ACC112 (cell line): ENCODE results near the gene BCAP31.
A peak's percentile ranks its signal among the peaks of the same experiment; 100 is the strongest.

Source experiments
- H2AFZ ChIP-seq: fragments of 200-600 bp; sonication (generic); one replicate; pipeline ENCODE4 v1.6.0; 2017; ENCODE audit warnings: antibody characterized with exemption, low read length; ENCODE audit not compliant: unreplicated experiment
- H3K27ac ChIP-seq: fragments of 200-600 bp; sonication (generic); 2 replicates; pipeline ENCODE4 v1.5.1; 2014; ENCODE audit warnings: low read depth, mild to moderate bottlenecking, antibody characterized with exemption, low read length, moderate library complexity
- H3K27me3 ChIP-seq: fragments of 200-600 bp; sonication (generic); 2 replicates; pipeline ENCODE4 v1.6.1; 2014; ENCODE audit warnings: mild to moderate bottlenecking, antibody characterized with exemption, low read length, moderate library complexity, mixed read lengths; ENCODE audit not compliant: insufficient read depth
- H3K36me3 ChIP-seq: fragments of 200-600 bp; sonication (generic); 2 replicates; pipeline ENCODE4 v1.6.1; 2016; ENCODE audit warnings: mild to moderate bottlenecking, antibody characterized with exemption, low read length, moderate library complexity, mixed read lengths; ENCODE audit not compliant: insufficient read depth
- H3K4me1 ChIP-seq: fragments of 200-600 bp; sonication (generic); one replicate; pipeline ENCODE4 v1.6.1; 2016; ENCODE audit warnings: low read length, mixed read lengths; ENCODE audit not compliant: insufficient read depth, unreplicated experiment, control insufficient read depth
- H3K4me3 ChIP-seq: fragments of 200-600 bp; sonication (generic); 2 replicates; pipeline ENCODE4 v1.5.1; 2014; ENCODE audit warnings: mild to moderate bottlenecking, low read depth, low read length
- H3K79me2 ChIP-seq: fragments of 200-600 bp; sonication (generic); one replicate; pipeline ENCODE4 v1.6.0; 2016; ENCODE audit warnings: low read length; ENCODE audit not compliant: control insufficient read depth, unreplicated experiment, insufficient read depth

The BCAP31 gene

GRCh38 chrX:153724252-153725038 is at the start of gene BCAP31, which contains the start of gene ABCD1:
Gene BCAP31 (minus strand): TSS chrX:153724387. CDS start chrX:153723244, 1,143 bp downstream.
Gene ABCD1 (plus strand): TSS chrX:153724856. CDS start chrX:153725267, 411 bp downstream.
- Histone ChIP-seq H3K27ac (peak within 1 kb of the TSS; percentile 74), H2AFZ (peak within 1 kb of the TSS; percentile 7), H3K36me3 (peaks cover 6% of the 10 kb centered on the region; the same call in 1 of the 2 replicates), H3K79me2 (peaks cover 34% of the 10 kb centered on the region), H3K27me3 (no peaks in the 10 kb centered on the region), H3K4me3 (peak within 1 kb of the TSS; percentile 80), H3K4me1 (peaks cover 25% of the 10 kb centered on the region)

GRCh38 chrX:153773218-153773611 is 49.0 kb upstream of the BCAP31 start:
- no peak overlapping the region for H2AFZ ChIP-seq
- no peaks in the 10 kb centered on the region for H3K79me2 ChIP-seq
- no peaks in the 10 kb centered on the region for H3K27me3 ChIP-seq
- H3K4me1 ChIP-seq, result no peaks in the 10 kb centered on the region
- no peak overlapping the region for H3K4me3 ChIP-seq
- no peaks in the 10 kb centered on the region for H3K36me3 ChIP-seq
- H3K27ac ChIP-seq, result no peak overlapping the region

GRCh38 chrX:153772316-153773217 is 48.4 kb upstream of the BCAP31 start:
- Histone ChIP-seq H3K4me1 (no peaks in the 10 kb centered on the region), H3K27ac (no peak overlapping the region), H3K36me3 (no peaks in the 10 kb centered on the region), H3K79me2 (no peaks in the 10 kb centered on the region), H3K27me3 (no peaks in the 10 kb centered on the region), H3K4me3 (no peak overlapping the region), H2AFZ (no peak overlapping the region)

GRCh38 chrX:153771415-153772315 is 47.5 kb upstream of the BCAP31 start:
- no peaks in the 10 kb centered on the region for H3K27me3 ChIP-seq
- no peaks in the 10 kb centered on the region for H3K79me2 ChIP-seq
- H3K4me1 ChIP-seq, result no peaks in the 10 kb centered on the region
- no peak overlapping the region for H3K27ac ChIP-seq
- H2AFZ ChIP-seq, result no peak overlapping the region
- no peak overlapping the region for H3K4me3 ChIP-seq
- H3K36me3 ChIP-seq, result no peaks in the 10 kb centered on the region

- H3K36me3 ChIP-seq, result no peaks in the 10 kb centered on the region
- H3K4me1 ChIP-seq, result no peaks in the 10 kb centered on the region
- no peak overlapping the region for H2AFZ ChIP-seq
- no peak overlapping the region for H3K4me3 ChIP-seq
- H3K27me3 ChIP-seq, result no peaks in the 10 kb centered on the region
- H3K27ac ChIP-seq, result no peak overlapping the region
- H3K79me2 ChIP-seq, result no peaks in the 10 kb centered on the region
Observed at GRCh38 chrX:153770601-153771414, 46.6 kb upstream of the BCAP31 start.

GRCh38 chrX:153769865-153770600 is 45.8 kb upstream of the BCAP31 start:
- Histone ChIP-seq H3K27ac (no peak overlapping the region), H2AFZ (no peak overlapping the region), H3K27me3 (no peaks in the 10 kb centered on the region), H3K79me2 (peaks cover 2% of the 10 kb centered on the region), H3K4me3 (no peak overlapping the region), H3K4me1 (no peaks in the 10 kb centered on the region), H3K36me3 (no peaks in the 10 kb centered on the region)

GRCh38 chrX:153769158-153769864 is 45.1 kb upstream of the BCAP31 start:
- H3K27ac ChIP-seq, result no peak overlapping the region
- H3K79me2 ChIP-seq, result peaks cover 4% of the 10 kb centered on the region
- no peaks in the 10 kb centered on the region for H3K27me3 ChIP-seq
- H2AFZ ChIP-seq, result no peak overlapping the region
- no peak overlapping the region for H3K4me3 ChIP-seq
- H3K4me1 ChIP-seq, result no peaks in the 10 kb centered on the region
- H3K36me3 ChIP-seq, result no peaks in the 10 kb centered on the region

- Histone ChIP-seq H3K4me3 (no peak overlapping the region), H2AFZ (no peak overlapping the region), H3K27me3 (no peaks in the 10 kb centered on the region), H3K36me3 (no peaks in the 10 kb centered on the region), H3K4me1 (no peaks in the 10 kb centered on the region), H3K27ac (no peak overlapping the region), H3K79me2 (peaks cover 4% of the 10 kb centered on the region)
Observed at GRCh38 chrX:153768311-153769157, 44.3 kb upstream of the BCAP31 start.
